ENCODE data around the gene CENPP.
A peak's percentile ranks its signal among the peaks of the same experiment; 100 is the strongest.

CENPP gene

DNA sequence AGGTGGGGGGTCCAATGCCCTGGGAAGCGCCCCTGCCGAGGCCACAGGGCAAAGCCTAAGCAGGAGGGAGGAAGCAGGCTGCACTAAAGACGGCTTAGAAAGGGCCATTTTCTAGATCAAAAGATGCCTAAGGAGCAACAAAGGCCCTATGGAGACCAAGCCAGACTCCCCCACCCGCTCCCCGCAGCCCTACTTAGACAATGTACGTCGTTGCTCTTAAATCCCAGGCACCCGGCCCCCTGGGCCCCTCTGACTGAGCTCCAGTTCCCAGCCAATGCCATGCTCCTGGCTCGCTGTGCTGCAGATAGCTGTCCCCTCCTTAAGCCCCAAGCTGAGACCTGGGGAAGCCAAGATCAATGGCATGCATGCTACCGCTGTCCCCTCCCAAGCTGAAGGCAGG lies 333.8 kb downstream of the CENPP start:
- Histone ChIP-seq H3K27ac (ENCODE audit: low read depth, low read length) (no peak overlapping the region), H3K36me3 (ENCODE audit: control insufficient read depth, insufficient read depth, low read length) (peaks cover 32% of the 10 kb centered on the region), H3K4me3 (ENCODE audit: low read depth, low read length) (no peak overlapping the region), H3K4me1 (ENCODE audit: control insufficient read depth, insufficient read depth, low read length) (peaks cover 16% of the 10 kb centered on the region; the same call in 1 of the 2 replicates), H3K27me3 (ENCODE audit: control insufficient read depth, insufficient read depth, low read length) (no peaks in the 10 kb centered on the region), H3K9ac (ENCODE audit: low read length) (no peak overlapping the region), H3K9me3 (ENCODE audit: control insufficient read depth, insufficient read depth, low read depth, low read length) (no peaks in the 10 kb centered on the region)

GRCh38 chr9:92660266-92660665 lies 334.5 kb downstream of the CENPP start:
- Histone ChIP-seq H3K9me3 (ENCODE audit: control insufficient read depth, insufficient read depth, low read depth, low read length) (no peaks in the 10 kb centered on the region), H3K4me1 (ENCODE audit: control insufficient read depth, insufficient read depth, low read length) (peaks cover 22% of the 10 kb centered on the region; the same call in 1 of the 2 replicates), H3K9ac (ENCODE audit: low read length) (no peak overlapping the region), H3K4me3 (ENCODE audit: low read depth, low read length) (no peak overlapping the region), H3K27ac (ENCODE audit: low read depth, low read length) (no peak overlapping the region), H3K36me3 (ENCODE audit: control insufficient read depth, insufficient read depth, low read length) (peaks cover 25% of the 10 kb centered on the region), H3K27me3 (ENCODE audit: control insufficient read depth, insufficient read depth, low read length) (no peaks in the 10 kb centered on the region)

DNA sequence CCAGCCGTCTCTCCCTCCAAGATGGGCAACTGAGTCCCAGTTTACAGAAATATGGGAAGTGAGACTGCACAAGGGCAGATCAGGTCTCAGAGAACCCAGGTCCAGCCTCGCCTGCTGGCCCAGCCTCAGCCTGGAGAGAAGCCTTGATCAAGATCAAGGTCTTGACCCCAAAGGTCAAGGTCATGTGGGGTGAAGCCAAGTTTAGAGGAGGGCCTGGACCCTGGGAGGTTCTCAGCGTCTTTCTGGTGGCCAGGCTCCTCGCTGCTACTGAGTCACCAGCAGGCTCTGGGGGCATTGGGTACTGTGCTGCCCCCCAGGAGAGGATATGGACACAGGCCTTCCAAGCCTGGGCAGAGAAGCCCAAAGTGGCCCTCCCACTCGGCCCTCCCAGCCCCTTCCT lies 335.4 kb downstream of the CENPP start:
- H3K27me3 ChIP-seq (ENCODE audit: control insufficient read depth, insufficient read depth, low read length): no peaks in the 10 kb centered on the region
- H3K27ac ChIP-seq (ENCODE audit: low read depth, low read length): no peak overlapping the region
- peaks cover 22% of the 10 kb centered on the region; the same call in 1 of the 2 replicates for H3K4me1 ChIP-seq (ENCODE audit: control insufficient read depth, insufficient read depth, low read length)
- peaks cover 17% of the 10 kb centered on the region for H3K36me3 ChIP-seq (ENCODE audit: control insufficient read depth, insufficient read depth, low read length)
- H3K9ac ChIP-seq (ENCODE audit: low read length): no peak overlapping the region
- H3K9me3 ChIP-seq (ENCODE audit: control insufficient read depth, insufficient read depth, low read depth, low read length): no peaks in the 10 kb centered on the region
- H3K4me3 ChIP-seq (ENCODE audit: low read depth, low read length): no peak overlapping the region

DNA sequence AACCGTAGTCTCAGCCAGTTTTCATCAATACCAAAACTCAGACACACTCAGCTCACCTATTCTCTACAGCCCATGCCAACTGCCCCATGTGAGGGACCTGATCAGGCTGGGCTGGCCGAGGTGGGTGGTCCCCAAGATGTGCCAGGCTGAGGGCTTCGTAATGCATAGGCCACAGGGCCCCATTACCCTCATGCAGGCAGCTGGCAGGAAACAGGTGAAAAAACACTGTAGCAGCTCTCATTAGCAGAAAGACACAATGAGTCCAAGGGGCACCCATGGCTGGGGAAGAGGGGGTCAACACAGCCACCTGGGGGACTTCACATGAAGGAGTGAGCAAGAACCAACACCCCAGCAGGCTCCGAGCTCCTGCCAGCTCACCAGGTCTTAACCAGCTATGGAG lies 336.0 kb downstream of the CENPP start:
- H3K36me3 ChIP-seq (ENCODE audit: control insufficient read depth, insufficient read depth, low read length): peaks cover 12% of the 10 kb centered on the region
- no peaks in the 10 kb centered on the region for H3K27me3 ChIP-seq (ENCODE audit: control insufficient read depth, insufficient read depth, low read length)
- no peak overlapping the region for H3K27ac ChIP-seq (ENCODE audit: low read depth, low read length)
- H3K9me3 ChIP-seq (ENCODE audit: control insufficient read depth, insufficient read depth, low read depth, low read length): no peaks in the 10 kb centered on the region
- no peak overlapping the region for H3K9ac ChIP-seq (ENCODE audit: low read length)
- peaks cover 22% of the 10 kb centered on the region; the same call in 1 of the 2 replicates for H3K4me1 ChIP-seq (ENCODE audit: control insufficient read depth, insufficient read depth, low read length)
- no peak overlapping the region for H3K4me3 ChIP-seq (ENCODE audit: low read depth, low read length)

GRCh38 chr9:92663126-92663525 lies 337.4 kb downstream of the CENPP start:
- H3K4me3 ChIP-seq (ENCODE audit: low read depth, low read length): no peak overlapping the region
- H3K9ac ChIP-seq (ENCODE audit: low read length): no peak overlapping the region
- H3K4me1 ChIP-seq (ENCODE audit: control insufficient read depth, insufficient read depth, low read length): peaks cover 22% of the 10 kb centered on the region; the same call in 1 of the 2 replicates
- no peaks in the 10 kb centered on the region for H3K27me3 ChIP-seq (ENCODE audit: control insufficient read depth, insufficient read depth, low read length)
- no peaks in the 10 kb centered on the region for H3K9me3 ChIP-seq (ENCODE audit: control insufficient read depth, insufficient read depth, low read depth, low read length)
- H3K27ac ChIP-seq (ENCODE audit: low read depth, low read length): no peak overlapping the region
- H3K36me3 ChIP-seq (ENCODE audit: control insufficient read depth, insufficient read depth, low read length): peaks cover 15% of the 10 kb centered on the region

GRCh38 chr9:92663951-92664350 lies 338.2 kb downstream of the CENPP start:
- peaks cover 9% of the 10 kb centered on the region for H3K36me3 ChIP-seq (ENCODE audit: control insufficient read depth, insufficient read depth, low read length)
- no peak overlapping the region for H3K9ac ChIP-seq (ENCODE audit: low read length)
- H3K27ac ChIP-seq (ENCODE audit: low read depth, low read length): 0 out of 2 replicates have a peak overlapping the region, but pooled peaks have one; percentile 22

GRCh38 chr9:92664394-92665152 lies 338.8 kb downstream of the CENPP start:
- Histone ChIP-seq H3K36me3 (ENCODE audit: control insufficient read depth, insufficient read depth, low read length) (peaks cover 9% of the 10 kb centered on the region), H3K9ac (ENCODE audit: low read length) (no peak overlapping the region), H3K4me1 (ENCODE audit: control insufficient read depth, insufficient read depth, low read length) (peaks cover 22% of the 10 kb centered on the region; the same call in 1 of the 2 replicates), H3K4me3 (ENCODE audit: low read depth, low read length) (no peak overlapping the region), H3K27ac (ENCODE audit: low read depth, low read length) (0 out of 2 replicates have a peak overlapping the region, but pooled peaks have one; percentile 22), H3K27me3 (ENCODE audit: control insufficient read depth, insufficient read depth, low read length) (no peaks in the 10 kb centered on the region), H3K9me3 (ENCODE audit: control insufficient read depth, insufficient read depth, low read depth, low read length) (no peaks in the 10 kb centered on the region)

More at GRCh38 chr9:92663951-92664350, 338.2 kb downstream of the CENPP start:
- no peak overlapping the region for H3K4me3 ChIP-seq (ENCODE audit: low read depth, low read length)
- H3K4me1 ChIP-seq (ENCODE audit: control insufficient read depth, insufficient read depth, low read length): peaks cover 25% of the 10 kb centered on the region; the same call in 1 of the 2 replicates
- no peaks in the 10 kb centered on the region for H3K9me3 ChIP-seq (ENCODE audit: control insufficient read depth, insufficient read depth, low read depth, low read length)
- H3K27me3 ChIP-seq (ENCODE audit: control insufficient read depth, insufficient read depth, low read length): no peaks in the 10 kb centered on the region

DNA sequence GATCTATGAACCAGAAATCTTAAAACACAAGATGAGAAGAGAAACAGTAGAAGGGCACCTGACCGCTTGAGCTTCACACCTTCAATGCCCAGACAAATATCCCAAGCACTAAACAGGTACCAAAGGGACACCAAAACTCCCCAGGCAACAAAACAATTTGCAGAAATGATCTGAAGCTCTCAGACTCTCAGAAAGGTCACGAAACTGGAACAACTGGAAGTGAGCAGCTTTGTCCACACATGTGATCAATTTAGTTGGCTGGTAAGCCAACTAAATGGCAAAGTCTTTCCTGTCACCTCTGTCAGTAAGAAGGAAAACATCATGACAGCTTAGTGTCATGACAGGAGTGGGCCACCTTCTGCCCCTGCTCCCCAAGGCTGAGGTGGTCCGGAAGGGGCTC lies 340.1 kb downstream of the CENPP start:
- H3K9me3 ChIP-seq (ENCODE audit: control insufficient read depth, insufficient read depth, low read depth, low read length): no peaks in the 10 kb centered on the region
- H3K27me3 ChIP-seq (ENCODE audit: control insufficient read depth, insufficient read depth, low read length): no peaks in the 10 kb centered on the region
- no peak overlapping the region for H3K9ac ChIP-seq (ENCODE audit: low read length)
- no peak overlapping the region for H3K27ac ChIP-seq (ENCODE audit: low read depth, low read length)
- peaks cover 9% of the 10 kb centered on the region for H3K36me3 ChIP-seq (ENCODE audit: control insufficient read depth, insufficient read depth, low read length)
- H3K4me3 ChIP-seq (ENCODE audit: low read depth, low read length): no peak overlapping the region
- peaks cover 15% of the 10 kb centered on the region; the same call in 1 of the 2 replicates for H3K4me1 ChIP-seq (ENCODE audit: control insufficient read depth, insufficient read depth, low read length)

DNA sequence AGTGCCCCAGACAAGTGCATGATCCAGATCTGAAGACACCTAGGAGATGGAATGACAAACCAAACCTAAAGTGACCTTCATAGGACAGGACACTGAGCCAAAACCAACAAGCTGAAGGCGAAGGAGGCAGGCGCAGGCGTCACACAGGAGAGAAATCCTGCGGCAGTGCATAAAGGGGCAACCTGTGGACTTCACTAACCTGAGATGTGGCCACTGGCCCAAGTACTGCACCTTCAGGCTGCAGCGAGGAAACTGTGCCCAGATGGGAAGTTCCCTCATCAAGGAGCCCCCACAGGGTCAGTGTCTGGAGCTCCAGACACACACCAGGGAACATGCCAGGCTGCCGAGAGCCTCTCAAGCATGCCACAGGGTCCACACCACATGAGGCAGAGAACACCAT lies 340.5 kb downstream of the CENPP start:
- Histone ChIP-seq H3K9ac (ENCODE audit: low read length) (no peak overlapping the region), H3K27me3 (ENCODE audit: control insufficient read depth, insufficient read depth, low read length) (no peaks in the 10 kb centered on the region), H3K4me1 (ENCODE audit: control insufficient read depth, insufficient read depth, low read length) (peaks cover 15% of the 10 kb centered on the region; the same call in 1 of the 2 replicates), H3K4me3 (ENCODE audit: low read depth, low read length) (no peak overlapping the region), H3K36me3 (ENCODE audit: control insufficient read depth, insufficient read depth, low read length) (peaks cover 9% of the 10 kb centered on the region), H3K9me3 (ENCODE audit: control insufficient read depth, insufficient read depth, low read depth, low read length) (no peaks in the 10 kb centered on the region), H3K27ac (ENCODE audit: low read depth, low read length) (no peak overlapping the region)

DNA sequence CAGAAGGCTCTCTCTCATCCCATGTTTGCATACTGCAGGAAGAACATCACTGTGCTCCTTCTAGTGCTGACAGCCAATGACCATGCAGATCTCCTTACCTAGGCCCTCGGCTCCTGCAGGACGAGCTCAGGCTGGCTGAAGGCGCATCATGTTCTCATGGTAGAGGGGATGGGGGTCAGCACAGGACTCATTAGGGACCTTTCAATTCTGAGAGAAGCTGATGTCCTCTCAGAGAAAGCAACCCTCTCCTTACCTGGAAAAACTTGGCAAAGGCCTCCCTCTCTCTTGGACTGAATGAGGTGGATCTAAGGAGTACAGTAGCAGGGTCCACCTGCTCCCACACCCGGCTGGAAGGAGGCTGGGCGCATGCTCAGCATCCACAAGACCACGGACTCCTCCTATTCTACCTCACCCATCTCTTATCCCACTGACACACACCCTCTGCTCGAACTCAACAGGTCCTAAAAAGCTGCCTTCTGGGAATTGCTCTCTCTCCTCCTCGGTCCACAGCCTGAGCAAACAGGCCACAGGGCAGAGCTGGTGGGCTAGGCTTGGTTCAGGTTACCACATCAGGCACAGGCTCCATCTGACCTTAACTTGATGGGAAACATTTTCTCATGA lies 341.3 kb downstream of the CENPP start:
- Histone ChIP-seq H3K27ac (ENCODE audit: low read depth, low read length) (no peak overlapping the region), H3K9ac (ENCODE audit: low read length) (no peak overlapping the region), H3K9me3 (ENCODE audit: control insufficient read depth, insufficient read depth, low read depth, low read length) (no peaks in the 10 kb centered on the region)

More for the DNA sequence above, 341.3 kb downstream of the CENPP start:
- peaks cover 15% of the 10 kb centered on the region; the same call in 1 of the 2 replicates for H3K4me1 ChIP-seq (ENCODE audit: control insufficient read depth, insufficient read depth, low read length)
- peaks cover 9% of the 10 kb centered on the region for H3K36me3 ChIP-seq (ENCODE audit: control insufficient read depth, insufficient read depth, low read length)
- H3K27me3 ChIP-seq (ENCODE audit: control insufficient read depth, insufficient read depth, low read length): no peaks in the 10 kb centered on the region
- no peak overlapping the region for H3K4me3 ChIP-seq (ENCODE audit: low read depth, low read length)
